Measurements from ENCODE around the gene SLC2A11.

SLC2A11 gene

GRCh38 chr22:23857606-23858483 lies at the start of gene SLC2A11:
SLC2A11 (plus strand) TSS chr22:23857875; CDS start chr22:23858000, 125 bp downstream.
- DNase-seq (ENCODE audit: low spot score) (peak; percentile 96), ATAC-seq (ENCODE audit: low read depth) (peak; percentile 91)
- no peak for TF ChIP-seq CTCF (IDR thresholded peaks at IDR 0.05; ENCODE audit: poor library complexity, severe bottlenecking)
- Histone ChIP-seq H3K4me3 (ENCODE audit: severe bottlenecking) (peak within 1 kb of the TSS; percentile 39), H3K27me3 (ENCODE audit: insufficient read depth, poor library complexity, severe bottlenecking) (no peaks in the 10 kb centered on the region), H3K9me3 (ENCODE audit: severe bottlenecking) (no peaks in the 10 kb centered on the region), H3K4me1 (ENCODE audit: insufficient read depth, poor library complexity, severe bottlenecking) (peaks cover 4% of the 10 kb centered on the region), H3K27ac (ENCODE audit: poor library complexity, severe bottlenecking) (peak within 1 kb of the TSS; percentile 64), H3K36me3 (ENCODE audit: low read depth) (no peaks in the 10 kb centered on the region)

DNA sequence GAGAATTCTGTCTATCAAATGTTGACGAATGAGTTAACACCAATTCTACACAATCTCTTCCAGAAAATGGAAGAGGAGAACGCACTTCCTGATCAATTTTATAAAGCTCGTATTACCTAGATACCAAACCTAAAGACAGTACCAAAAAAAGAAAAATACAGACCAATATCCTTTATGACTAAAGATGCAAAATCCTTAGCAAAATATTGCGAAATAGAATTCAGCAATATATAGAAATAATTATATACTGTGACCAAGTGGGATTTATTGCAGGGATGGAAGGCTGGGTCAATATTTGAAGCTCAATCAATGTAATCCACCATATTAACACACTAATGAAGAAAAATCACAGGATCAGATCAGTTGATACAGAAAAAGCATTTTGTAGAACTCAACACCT lies 45.3 kb upstream of the SLC2A11 start:
- no peak for TF ChIP-seq CTCF (IDR thresholded peaks at IDR 0.05; ENCODE audit: poor library complexity, severe bottlenecking)
- DNase-seq (ENCODE audit: low spot score) (no peak), ATAC-seq (ENCODE audit: low read depth) (no peak)
- H3K27me3 ChIP-seq (ENCODE audit: insufficient read depth, poor library complexity, severe bottlenecking), result no peaks in the 10 kb centered on the region
- no peaks in the 10 kb centered on the region for H3K9me3 ChIP-seq (ENCODE audit: severe bottlenecking)
- no peak overlapping the region for H3K4me3 ChIP-seq (ENCODE audit: severe bottlenecking)
- H3K27ac ChIP-seq (ENCODE audit: poor library complexity, severe bottlenecking), result no peak overlapping the region
- peaks cover 28% of the 10 kb centered on the region for H3K36me3 ChIP-seq (ENCODE audit: low read depth)
- no peaks in the 10 kb centered on the region for H3K4me1 ChIP-seq (ENCODE audit: insufficient read depth, poor library complexity, severe bottlenecking)

DNA sequence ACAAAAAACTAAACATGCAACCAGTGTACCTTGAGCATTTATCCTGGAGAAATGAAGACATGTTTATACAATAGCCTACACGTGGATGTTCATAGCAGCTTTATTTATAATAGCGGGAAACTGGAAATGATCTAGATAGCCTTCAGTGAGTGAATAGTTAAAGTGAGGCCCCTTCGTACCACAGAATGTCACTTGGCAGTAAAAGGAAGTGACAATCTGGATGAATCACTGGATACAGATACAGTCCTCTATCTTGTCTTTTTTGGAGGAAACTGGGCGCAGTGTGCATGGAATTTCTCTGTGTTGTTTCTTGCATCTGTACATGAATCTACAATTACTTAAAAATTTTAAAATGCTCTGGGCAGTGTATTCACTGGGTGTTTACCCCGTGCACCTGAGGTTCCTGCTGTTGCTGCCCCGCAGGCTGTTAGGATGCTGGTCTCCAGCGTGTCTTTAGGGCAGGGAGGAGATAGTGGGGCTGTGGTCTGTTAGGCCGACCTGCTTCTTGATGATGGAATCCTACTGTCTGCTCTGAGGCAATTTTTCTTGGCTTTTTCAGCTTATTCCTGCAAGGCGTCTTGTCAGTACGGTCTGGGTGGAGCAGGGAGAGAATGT lies 42.0 kb upstream of the SLC2A11 start:
- peaks cover 61% of the 10 kb centered on the region for H3K36me3 ChIP-seq (ENCODE audit: low read depth)
- DNase-seq (ENCODE audit: low spot score) (no peak), ATAC-seq (ENCODE audit: low read depth) (no peak)
- H3K27me3 ChIP-seq (ENCODE audit: insufficient read depth, poor library complexity, severe bottlenecking), result no peaks in the 10 kb centered on the region
- H3K4me3 ChIP-seq (ENCODE audit: severe bottlenecking), result no peak overlapping the region
- H3K9me3 ChIP-seq (ENCODE audit: severe bottlenecking), result no peaks in the 10 kb centered on the region
- no peaks in the 10 kb centered on the region for H3K4me1 ChIP-seq (ENCODE audit: insufficient read depth, poor library complexity, severe bottlenecking)
- no peak for TF ChIP-seq CTCF (IDR thresholded peaks at IDR 0.05; ENCODE audit: poor library complexity, severe bottlenecking)
- no peak overlapping the region for H3K27ac ChIP-seq (ENCODE audit: poor library complexity, severe bottlenecking)

DNA sequence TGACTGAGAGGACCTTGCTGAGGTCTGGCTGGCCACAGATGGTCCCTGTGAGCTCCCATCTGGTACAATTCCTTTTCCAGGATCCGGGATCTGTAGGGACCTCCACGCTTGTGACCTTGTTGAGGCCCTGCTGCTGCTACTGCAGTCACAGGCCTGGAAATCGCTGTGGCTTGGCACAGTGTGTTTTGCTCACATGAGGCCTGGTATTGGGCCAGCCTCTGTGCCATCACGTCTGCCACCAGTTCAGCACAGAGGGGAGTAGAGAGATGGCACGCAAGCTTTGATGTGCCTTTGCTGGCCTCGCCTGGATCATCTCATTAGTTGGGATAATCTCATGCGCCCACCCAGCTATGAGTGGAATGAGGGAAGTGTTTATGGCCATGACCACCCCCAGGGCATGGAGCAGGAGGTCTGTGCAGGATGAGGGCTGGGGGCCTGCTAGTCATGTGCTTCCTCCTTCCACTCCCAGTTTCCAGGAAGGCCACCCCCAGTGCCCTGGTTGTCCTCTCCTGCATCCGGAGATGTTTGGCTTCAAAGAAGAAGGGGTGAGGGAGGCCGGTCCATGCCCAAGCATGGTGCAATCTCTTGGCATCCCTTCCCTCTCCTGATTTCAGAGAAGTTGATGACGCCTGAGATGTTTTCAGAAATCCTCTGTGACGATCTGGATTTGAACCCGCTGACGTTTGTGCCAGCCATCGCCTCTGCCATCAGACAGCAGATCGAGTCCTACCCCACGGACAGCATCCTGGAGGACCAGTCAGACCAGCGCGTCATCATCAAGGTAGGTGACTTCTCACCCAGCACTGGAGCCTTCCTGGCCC lies 41.3 kb upstream of the SLC2A11 start:
- no peak for TF ChIP-seq CTCF (IDR thresholded peaks at IDR 0.05; ENCODE audit: poor library complexity, severe bottlenecking)
- no peak overlapping the region for H3K4me3 ChIP-seq (ENCODE audit: severe bottlenecking)
- no peaks in the 10 kb centered on the region for H3K27me3 ChIP-seq (ENCODE audit: insufficient read depth, poor library complexity, severe bottlenecking)
- no peaks in the 10 kb centered on the region for H3K4me1 ChIP-seq (ENCODE audit: insufficient read depth, poor library complexity, severe bottlenecking)
- H3K27ac ChIP-seq (ENCODE audit: poor library complexity, severe bottlenecking), result no peak overlapping the region
- H3K36me3 ChIP-seq (ENCODE audit: low read depth), result peaks cover 62% of the 10 kb centered on the region
- ATAC-seq (ENCODE audit: low read depth) (no peak), DNase-seq (ENCODE audit: low spot score) (no peak)
- no peaks in the 10 kb centered on the region for H3K9me3 ChIP-seq (ENCODE audit: severe bottlenecking)
